Umbilical cord (tissue), 2 donors: ENCODE measurements around the gene KRTAP4-12. TPM values are rescaled to one million over a fixed set of nuclear protein-coding genes. Genes with fewer than 3 reads are reported as not detected.
"Not testable (repeated sequence)": the region's sequence is repeated elsewhere in the genome, so short reads cannot be mapped to it uniquely, and the experiment has no call there.

Experiments
- DNase-seq: peaks from one replicate; pipeline ENCODE4 v3.0.0-alpha.2; 2015; ENCODE audit warnings: low spot score
- total RNA-seq: library from RNA; depleted of rRNA; stranded (reverse); fragments of >200 nt; gene quantifications from one replicate; pipeline ENCODE4 v1.2.3, GENCODE V29; 2014; ENCODE audit warnings: low replicate concordance; ENCODE audit not compliant: insufficient read depth

Gene KRTAP4-12
- total RNA-seq: not detected

DNA sequence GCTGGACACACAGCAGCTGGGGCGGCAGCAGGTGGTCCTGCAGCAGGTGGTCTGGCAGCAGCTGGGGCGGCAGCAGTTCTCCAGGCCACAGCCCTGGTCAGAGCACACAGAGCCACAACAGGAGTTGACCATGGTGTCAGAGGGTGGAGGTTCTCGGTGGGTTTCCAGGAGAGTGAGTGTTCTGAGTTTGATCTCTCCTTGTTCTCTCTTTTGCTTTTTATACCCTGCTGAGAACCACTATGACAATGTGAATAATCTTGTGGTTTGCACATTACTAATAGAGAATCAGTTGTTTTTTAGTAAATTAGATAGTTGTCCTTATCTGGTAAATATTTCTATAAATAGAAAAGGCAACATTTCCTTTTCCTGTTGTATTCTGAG lies at the start of gene KRTAP4-12:
Gene KRTAP4-12 (minus strand): TSS at position 192 of the 381 bp plus-strand sequence. CDS start 60 bp downstream, at position 132.
- DNase-seq: not testable (repeated sequence)

DNA sequence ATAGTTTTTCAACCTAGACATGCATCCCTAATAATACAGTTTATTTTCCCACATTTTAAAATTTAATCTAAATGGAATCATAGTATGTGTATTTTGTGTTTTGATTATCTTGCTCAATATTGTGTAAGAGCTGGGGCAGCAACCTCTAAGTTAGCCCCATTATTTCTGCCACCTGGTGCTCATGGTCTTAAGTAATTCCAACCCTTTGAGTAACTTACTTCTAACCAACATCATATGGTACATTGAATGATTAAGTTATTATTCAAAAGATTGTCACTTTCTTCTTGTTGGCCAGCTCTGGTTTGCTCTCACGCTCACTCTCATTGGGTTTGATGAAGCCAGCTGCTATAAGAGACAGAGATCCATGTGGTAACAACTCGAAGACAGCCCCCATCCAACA lies 47.9 kb upstream of the KRTAP4-12 start:
- DNase-seq: no peak

DNA sequence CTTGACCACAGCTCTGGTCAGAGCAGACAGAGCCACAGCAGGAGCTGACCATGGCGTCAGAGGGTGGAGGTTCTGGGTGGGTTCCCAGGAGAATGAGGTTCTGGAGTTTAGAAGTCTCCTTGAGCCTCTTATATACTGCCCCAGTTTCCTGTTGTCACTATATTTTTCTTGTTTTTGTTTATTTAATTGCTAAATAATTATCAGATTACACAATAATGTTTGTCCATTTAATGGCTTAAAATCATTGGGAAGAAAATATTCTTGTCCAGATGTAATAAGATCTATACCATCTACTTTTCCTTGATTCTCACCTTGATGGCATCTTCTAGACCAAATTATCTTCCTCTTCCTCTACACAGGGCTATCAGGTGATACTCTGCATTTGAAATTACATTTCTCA lies 44.1 kb upstream of the KRTAP4-12 start, which contains the start of gene KRTAP4-3:
Gene KRTAP4-3 (minus strand): TSS at position 101 of the 400 bp plus-strand sequence. CDS start 49 bp downstream, at position 52.
- DNase-seq: no peak

DNA sequence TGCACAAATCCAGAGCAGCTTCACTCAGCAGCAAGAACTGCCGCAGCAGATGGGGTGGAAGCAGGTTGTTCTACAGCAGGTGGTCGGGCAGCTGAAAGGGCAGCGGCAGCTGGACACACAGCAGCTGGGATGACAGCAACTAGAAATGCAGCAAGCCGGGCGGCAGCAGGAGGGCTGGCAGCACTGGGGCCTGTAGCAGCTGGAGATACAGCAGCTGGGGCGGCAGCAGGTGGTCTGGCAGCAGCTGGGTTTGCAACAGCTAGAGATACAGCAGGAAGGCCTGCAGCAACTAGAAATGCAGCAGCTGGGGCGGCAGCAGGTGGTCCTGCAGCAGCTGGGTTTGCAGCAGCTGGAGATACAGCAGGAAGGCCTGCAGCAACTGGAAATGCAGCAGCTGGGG lies 43.6 kb upstream of the KRTAP4-12 start:
- DNase-seq: no peak

DNA sequence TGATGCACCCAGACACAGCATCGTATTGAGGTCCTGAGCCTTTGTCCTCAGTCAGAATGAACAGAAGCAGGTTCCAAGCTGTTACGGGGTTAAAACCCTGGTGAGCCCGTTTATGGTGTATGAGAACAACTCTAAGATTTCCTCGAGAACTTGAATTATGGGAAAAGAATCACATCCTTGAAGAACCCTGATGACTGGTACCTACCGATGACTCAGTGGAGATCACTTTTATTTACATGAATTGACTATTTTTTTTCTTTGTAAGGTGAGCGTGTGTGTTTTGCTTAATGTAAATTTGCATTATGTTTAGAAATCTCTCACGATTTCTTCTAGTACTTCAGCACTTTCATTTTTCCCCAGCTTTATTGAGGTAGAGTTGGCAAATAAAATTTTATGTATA lies 39.8 kb upstream of the KRTAP4-12 start:
- no peak for DNase-seq

DNA sequence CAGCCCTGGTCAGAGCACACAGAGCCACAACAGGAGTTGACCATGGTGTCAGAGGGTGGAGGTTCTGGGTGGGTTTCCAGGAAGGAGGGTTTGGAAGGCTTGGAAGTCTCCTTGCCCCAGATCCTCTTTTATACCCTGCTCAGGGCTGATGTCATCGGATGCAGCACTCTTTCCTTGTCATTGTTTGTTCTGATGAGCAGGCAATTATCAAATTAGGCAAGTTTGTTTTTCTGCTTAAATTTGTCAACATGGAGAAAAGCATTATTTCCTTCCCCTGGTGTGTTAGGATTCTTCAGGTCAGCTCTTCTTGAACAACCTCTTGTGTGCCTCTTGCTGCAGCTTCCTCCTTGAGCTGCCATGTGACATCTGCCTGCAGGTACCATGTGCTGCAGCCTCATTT lies 36.7 kb upstream of the KRTAP4-12 start, which contains the start of gene KRTAP4-4:
Gene KRTAP4-4 (minus strand): TSS at position 101 of the 400 bp plus-strand sequence. CDS start 57 bp downstream, at position 44.
- DNase-seq: no peak

DNA sequence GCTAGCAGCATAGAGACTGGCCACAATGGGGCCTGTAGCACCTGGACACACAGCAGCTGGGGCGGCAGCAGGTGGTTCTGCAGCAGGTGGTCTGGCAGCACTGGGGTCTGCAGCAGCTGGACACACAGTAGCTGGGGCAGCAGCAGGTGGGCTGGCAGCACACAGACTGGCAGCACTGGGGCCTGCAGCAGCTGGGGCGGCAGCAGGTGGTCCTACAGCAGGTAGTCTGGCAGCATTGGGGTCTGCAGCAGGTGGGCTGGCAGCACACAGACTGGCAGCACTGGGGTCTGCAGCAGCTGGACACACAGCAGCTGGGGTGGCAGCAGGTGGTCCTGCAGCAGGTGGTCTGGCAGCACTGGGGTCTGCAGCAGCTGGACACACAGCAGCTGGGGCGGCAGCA lies 36.2 kb upstream of the KRTAP4-12 start:
- not testable (repeated sequence) for DNase-seq

DNA sequence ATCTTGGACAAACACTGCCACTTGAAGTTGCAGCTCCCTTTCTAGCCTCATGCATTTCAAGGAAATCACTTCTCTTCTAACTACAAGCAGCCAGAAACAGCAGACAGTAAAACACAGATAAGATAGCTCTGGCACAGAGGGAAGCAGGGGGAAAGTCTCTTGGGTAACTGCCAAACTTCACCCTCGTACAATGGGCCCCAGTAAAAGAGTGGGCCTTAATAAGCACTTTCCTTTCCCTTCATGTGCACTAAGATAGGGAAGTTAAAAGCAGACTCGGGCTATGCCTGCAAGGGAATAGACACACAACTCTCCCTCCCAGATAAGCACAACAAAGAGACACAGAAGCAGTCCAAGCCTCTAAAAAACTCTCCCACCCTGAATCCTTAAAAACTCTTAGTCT lies 29.9 kb upstream of the KRTAP4-12 start:
- peak; percentile 38 for DNase-seq

DNA sequence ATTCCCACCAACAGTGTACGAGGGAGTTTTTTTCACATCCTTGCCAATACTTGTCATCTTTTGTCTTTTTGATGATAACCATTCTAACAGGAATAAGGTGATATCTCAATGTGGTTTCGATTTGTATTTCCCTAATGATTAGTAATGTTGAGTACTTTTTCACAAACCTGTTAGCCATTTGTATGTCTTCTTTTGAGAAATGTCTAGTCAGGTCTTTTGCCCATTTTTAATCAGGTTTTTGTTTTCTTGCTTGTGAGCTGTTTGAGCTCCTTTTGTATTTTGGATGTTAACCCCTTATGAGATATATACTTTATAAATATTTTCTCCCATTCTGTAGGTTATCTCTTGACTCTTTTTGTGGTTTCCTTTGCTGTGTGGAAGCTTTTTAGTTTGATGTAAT lies 27.5 kb upstream of the KRTAP4-12 start:
- DNase-seq: no peak

DNA sequence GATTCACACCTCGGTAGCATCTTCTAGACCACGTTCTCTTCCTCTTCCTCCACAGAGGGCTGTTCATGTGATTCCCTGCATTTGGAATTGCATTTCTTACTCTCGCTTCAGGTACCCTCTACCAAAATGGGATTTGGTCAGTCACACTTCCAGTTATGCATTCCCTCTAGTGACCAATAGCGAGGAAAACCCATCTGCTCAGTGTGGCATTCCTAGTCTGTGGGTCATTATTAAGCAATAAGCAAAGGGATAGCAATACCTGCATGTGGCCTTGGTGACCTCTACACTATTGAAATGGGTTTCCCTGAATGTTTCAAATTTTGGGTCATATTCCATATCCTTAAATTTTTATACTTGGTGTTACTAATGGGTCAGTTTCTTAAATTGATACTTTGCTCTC lies 26.0 kb upstream of the KRTAP4-12 start:
- DNase-seq: no peak

DNA sequence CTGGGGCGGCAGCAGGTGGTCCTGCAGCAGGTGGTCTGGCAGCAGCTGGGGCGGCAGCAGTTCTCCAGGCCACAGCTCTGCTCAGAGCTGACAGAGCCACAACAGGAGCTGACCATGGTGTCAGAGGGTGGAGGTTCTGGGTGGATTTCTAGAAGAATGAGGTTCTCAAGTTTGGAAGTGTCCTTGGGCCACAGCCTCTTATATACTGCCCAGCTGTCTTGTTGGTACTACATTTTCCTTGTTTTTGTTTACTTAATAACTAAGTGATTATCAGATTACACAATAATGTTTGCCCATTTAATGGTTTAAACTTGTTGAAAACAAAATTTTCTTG lies 25.6 kb upstream of the KRTAP4-12 start, which contains the start of gene KRTAP4-5:
Gene KRTAP4-5 (minus strand): TSS at position 174 of the 334 bp plus-strand sequence. CDS start 58 bp downstream, at position 116.
- no peak for DNase-seq

DNA sequence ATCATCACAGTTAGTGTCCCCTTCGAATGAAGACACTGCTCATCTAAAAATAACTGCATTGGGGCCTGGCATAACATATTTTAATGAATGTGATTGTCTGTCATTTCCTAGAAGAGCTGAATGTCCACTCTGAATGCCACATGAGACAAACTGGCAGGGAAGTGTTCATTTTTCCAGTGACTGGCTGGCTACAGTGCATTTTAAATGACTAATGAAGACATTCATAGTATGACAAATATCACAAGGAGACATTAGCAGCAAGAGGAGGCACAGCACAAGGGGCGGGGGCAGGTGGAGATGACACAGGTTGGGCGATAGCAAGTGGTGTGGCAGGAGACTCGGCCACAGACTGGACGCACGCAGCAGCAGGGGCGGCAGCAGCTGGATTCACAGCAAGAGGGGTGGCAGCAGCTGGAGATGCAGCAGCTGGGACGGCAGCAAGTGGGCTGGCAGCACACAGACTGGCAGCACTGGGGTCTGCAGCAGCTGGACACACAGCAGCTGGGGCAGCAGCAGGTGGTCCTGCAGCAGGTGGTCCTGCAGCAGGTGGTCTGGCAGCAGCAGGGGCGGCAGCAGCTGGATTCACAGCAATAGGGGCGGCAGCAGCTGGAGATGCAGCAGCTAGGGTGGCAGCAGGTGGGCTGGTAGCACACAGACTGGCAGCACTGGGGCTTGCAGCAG lies 25.1 kb upstream of the KRTAP4-12 start:
- DNase-seq: not testable (repeated sequence)

DNA sequence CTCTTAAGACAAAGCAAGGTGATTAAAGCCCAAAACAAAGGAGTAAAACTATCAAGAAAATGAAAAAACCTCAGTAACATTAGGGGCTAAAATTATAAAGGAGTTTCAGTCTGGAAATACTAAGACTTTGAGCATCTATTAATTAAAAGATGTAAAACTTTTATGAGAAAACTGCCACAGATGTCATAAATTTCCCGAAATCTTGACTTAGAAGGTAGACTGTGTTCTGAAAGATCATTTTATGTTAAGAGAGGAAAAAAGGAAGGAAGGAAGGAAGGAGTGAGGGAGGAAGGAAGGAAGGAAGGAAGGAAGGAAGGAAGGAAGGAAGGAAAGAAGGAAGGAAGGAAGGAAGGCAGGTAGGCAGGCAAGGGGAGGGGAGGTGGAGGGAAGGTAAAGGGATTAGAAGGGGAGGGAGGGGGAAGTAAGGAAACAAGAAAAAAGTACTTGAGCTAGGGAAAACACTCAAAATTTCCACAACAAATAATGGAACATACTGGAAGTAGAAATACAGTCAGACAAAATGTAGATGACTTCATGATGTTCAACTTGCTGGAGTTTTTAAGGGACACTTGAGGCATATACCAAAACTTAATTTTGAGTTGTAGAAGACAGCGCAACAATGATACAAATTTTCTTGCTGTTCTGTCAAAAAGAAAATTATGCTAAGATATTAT lies 23.7 kb upstream of the KRTAP4-12 start:
- no peak for DNase-seq

DNA sequence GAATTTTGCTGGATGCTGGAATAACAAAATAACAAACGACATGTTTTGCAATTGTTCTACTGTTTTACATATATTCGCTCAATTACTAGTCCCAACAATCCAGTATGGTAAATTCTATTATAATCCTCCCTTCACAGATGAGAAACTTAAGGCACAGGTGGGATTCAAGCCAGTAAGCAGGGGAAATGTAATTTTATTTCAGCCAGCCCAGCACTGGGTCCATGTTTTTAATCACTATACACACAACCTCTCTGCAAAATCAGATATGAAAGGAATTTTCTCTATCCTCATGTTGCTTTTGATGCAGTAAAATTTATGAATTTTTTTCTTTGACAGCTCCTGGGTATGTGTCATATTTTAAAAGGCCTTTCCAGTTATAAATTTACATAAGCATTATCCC lies 21.3 kb upstream of the KRTAP4-12 start:
- DNase-seq: no peak

DNA sequence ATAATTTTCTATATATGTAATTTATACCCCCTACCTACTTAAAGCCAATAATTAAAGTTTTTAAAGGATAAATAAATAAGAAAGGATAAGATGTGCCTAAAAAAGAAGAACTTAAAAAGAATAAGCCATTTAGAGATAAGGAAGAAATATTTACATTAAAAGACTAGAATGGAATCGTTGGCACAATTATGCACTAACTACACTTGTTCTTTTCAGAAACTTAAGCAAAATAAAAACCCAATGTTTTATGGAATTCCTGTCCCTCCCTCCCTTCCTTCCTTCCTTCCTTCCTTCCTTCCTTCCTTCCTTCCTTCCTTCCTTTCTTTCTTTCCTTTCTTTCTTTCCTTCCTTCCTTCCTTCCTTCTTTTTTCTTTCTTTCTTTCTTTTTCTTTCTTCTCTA lies 20.9 kb upstream of the KRTAP4-12 start:
- no peak for DNase-seq

DNA sequence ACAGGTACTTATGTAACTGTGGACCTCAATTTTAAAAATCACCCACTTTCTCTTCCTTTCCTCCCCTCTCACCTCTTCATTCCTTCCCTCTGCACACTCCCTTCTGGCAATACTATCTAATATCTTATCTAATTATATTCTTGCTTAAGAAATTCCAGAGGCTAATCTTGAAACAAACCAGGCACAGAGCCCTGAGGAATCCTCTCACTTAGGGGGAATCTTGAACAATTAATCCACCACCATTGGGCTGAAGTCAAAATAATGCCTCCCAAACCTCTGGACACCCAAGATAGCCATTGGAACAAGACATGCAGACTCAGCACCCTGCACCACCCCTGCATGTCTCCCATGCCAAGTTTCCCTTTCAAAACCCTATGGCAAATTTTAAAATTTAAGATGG lies 17.4 kb upstream of the KRTAP4-12 start:
- no peak for DNase-seq

DNA sequence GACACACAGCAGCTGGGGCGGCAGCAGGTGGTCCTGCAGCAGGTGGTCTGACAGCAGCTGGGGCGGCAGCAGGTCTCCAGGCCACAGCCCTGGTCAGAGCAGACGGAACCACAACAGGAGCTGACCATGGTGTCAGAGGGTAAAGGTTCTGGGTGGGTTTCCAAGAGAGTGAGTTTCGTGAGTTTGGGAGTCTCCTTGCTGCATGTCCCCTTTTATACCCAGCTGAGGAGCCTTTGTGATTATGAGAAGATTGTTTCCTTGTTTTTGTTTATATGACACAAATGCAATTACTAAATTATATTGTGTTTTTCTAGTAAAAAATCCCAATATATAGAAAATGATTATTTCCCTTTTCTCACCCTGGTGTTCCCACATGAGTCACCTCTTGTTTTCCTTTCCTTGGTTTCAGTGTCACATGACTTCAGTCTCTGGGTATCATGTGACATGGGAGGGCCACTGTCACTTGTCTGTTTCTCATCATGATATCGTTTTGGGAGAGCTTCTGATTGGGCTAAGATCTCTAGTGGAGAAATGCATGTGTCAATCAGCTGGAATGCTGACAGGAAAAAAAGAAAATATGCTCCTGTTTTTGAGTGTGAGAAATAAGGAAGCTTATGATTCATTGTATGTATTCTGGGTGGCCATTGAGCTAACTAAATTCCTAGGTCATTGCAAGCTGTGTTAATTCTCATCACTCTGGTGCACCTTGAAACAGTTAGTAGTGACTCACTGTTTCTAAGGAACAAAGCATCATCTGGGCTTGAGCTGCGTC lies 16.6 kb upstream of the KRTAP4-12 start, which contains the start of gene KRTAP4-6:
Gene KRTAP4-6 (minus strand): TSS at position 185 of the 772 bp plus-strand sequence. CDS start 57 bp downstream, at position 128.
- DNase-seq: no peak

DNA sequence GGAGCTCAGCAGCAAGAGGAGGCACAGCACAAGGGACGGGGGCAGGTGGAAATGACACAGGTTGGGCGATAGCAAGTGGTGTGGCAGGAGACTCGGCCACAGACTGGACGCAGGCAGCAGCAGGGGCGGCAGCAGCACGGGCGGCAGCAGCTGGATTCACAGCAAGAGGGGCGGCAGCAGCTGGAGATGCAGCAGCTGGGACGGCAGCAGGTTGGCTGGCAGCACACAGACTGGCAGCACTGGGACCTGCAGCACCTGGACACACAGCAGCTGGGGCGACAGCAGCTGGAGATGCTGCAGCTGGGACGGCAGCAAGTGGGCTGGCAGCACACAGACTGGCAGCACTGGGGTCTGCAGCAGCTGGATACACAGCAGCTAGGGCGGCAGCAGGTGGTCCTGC lies 15.9 kb upstream of the KRTAP4-12 start:
- not testable (repeated sequence) for DNase-seq

DNA sequence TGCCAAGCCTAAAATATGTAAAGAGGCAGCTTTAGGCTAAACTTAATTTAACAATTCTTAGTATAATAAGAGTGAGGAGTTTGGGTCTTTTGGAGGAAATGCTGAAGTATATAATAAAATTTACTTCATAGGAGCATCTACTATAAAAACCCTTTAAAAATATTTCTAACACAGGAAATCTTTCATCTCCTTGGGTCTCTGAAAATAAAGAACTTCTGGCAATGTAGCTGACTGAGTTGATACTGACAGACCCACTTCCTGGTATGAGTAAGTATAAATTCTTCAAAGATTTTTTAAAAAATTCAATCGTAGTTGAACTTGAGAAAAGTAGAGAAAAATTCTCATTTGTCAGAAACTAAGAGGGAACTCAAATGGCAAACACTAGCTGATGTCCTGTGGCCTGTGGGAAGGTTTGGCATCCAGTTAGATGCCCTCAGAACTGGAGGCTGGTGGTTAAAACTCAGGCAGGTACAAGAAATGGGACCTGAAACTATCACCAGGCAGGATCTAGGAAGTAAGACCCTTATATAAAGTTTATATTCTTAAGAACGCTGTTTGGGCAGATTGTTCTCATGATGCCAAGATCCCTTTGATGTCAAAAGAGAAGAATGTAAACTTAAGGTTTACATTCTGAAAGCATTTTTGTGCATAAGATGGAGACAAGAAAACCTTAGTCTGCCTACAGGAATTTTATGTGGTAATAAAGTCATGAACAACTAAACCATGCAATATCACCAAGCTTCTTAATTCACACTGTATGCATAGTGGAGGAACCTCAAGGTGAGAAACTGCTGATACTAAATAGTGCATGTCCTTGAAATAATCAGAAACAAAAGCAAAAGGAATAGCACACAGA lies 10.1 kb upstream of the KRTAP4-12 start:
- no peak for DNase-seq

DNA sequence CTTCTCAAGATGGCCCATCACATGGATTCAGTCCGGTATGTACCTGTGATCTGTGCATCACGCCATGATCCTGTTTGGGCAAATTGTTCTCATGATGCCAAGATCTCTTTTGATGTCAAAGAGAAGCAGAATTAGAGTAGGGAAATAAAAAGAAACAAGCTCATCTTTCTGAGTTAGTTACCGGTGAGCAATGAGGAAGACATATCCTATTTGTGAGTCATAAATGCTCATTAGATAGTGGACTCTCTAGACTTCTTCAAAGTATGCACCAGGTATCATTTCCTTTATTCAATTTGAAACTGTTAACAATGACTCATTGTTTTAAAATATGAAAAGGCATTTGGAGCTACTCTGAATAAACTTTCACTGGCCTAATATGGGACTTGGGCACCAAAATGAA lies 8.0 kb upstream of the KRTAP4-12 start:
- no peak for DNase-seq

DNA sequence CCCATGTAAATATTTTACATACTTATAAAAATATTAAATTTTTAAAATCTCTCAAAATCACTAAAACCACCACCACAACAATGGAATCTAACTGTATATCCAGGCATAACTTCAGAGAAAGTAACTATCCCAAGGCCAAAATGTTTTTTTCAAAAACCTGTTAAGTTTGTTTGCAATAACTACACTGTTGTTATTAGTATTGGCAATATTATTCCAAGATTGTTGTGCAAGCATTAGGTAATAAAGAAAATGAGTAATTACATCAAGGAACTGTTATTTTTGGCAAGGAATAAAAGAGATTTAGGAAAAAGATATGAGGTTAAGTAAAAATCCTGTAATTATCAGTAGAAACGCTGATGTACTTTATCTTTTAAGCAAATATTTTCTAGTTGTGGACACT lies 3.4 kb upstream of the KRTAP4-12 start:
- DNase-seq: no peak
